Neural crest cell (in vitro differentiated cells): ENCODE data around the gene SUPT7L. TPM values are rescaled to one million over a fixed set of nuclear protein-coding genes. Genes with fewer than 3 reads are reported as not detected.
A peak's percentile ranks its signal among the peaks of the same experiment; 100 is the strongest.

Source experiments
- DNase-seq: peaks from one replicate; pipeline ENCODE4 v3.0.0; 2021; ENCODE audit warnings: low read depth, mixed read lengths, low spot score
- H3K27ac Mint-ChIP-seq: one replicate; pipeline ENCODE4 v1.8.0; 2021; ENCODE audit warnings: mild to moderate bottlenecking, mixed read lengths; ENCODE audit not compliant: unreplicated experiment
- H3K27me3 Mint-ChIP-seq: 2 replicates; pipeline ENCODE4 v1.8.0; 2021; ENCODE audit warnings: low read depth, mild to moderate bottlenecking, mixed read lengths
- H3K36me3 Mint-ChIP-seq: 2 replicates; pipeline ENCODE4 v1.8.0; 2021; ENCODE audit warnings: low read depth, mild to moderate bottlenecking, mixed read lengths
- H3K4me1 Mint-ChIP-seq: 2 replicates; pipeline ENCODE4 v1.8.0; 2021; ENCODE audit warnings: mixed read lengths
- H3K4me3 Mint-ChIP-seq: one replicate; pipeline ENCODE4 v1.8.0; 2021; ENCODE audit warnings: mild to moderate bottlenecking, mixed read lengths
- H3K9me3 Mint-ChIP-seq: 2 replicates; pipeline ENCODE4 v1.8.0; 2021; ENCODE audit warnings: mixed read lengths
- long read RNA-seq: library from polyadenylated mRNA; unstranded; transcript quantifications from one replicate; pipeline ENCODE4 v2.0.0, GENCODE V29; 2020
- total RNA-seq: library from RNA; stranded (reverse); gene quantifications from 2 replicates; pipeline ENCODE4 v1.2.1, GENCODE V29; 2021
- TF ChIP-seq, protein P1 (sequence below): fragments of 200-600 bp; sonication (generic); conservative IDR thresholded peaks from 2 replicates; pipeline ENCODE4 v1.5.0; 2021; ENCODE audit warnings: antibody characterized with exemption, mild to moderate bottlenecking

The SUPT7L gene, protein sequence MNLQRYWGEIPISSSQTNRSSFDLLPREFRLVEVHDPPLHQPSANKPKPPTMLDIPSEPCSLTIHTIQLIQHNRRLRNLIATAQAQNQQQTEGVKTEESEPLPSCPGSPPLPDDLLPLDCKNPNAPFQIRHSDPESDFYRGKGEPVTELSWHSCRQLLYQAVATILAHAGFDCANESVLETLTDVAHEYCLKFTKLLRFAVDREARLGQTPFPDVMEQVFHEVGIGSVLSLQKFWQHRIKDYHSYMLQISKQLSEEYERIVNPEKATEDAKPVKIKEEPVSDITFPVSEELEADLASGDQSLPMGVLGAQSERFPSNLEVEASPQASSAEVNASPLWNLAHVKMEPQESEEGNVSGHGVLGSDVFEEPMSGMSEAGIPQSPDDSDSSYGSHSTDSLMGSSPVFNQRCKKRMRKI
- total RNA-seq = 32.4 and 33.8 TPM in 2 replicates
- long read RNA-seq, full-length matches to known transcripts = 85 of 136 reads
- long read RNA-seq, partial matches to known transcripts = 22 of 136 reads
- long read RNA-seq, other reads (novel, unspliced or antisense) = 29 of 136 reads

DNA sequence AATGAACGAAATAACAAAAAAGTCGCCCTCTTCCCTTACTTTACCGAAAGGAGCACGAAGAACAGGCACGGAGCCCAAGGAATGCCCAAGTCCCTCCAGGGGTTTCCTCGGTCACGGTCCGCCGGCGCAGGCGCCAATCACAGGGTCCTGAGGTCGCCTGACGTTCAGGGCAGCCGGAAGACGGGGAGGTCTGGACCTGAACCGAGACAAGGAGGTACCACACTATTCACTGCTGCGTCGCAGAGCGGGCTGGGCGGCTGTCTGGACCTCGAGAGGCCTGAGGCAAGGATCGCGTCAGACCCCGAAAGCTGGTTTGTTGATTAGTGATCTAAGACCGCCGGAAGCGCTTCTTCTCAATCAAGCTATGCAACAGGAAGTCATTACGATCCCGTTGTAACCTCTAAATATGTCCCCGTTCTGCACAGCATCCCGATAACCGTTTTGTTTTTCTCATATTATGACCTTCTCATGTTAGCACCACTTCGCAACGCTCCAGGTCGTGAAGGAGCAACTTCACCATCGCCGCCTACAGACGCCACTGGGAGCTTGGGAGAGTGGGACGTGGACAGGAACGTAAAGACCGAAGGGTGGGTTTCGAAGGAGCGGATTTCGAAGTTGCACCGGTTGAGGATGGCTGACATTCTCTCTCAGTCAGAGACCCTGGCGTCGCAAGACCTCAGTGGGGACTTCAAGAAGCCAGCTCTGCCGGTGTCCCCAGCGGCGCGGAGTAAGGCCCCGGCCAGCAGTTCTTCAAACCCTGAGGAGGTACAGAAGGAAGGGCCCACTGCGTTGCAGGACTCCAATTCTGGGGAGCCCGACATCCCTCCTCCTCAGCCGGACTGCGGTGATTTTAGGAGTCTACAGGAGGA lies at the start of gene SUPT7L, which contains the start of gene SLC4A1AP:
TSS of gene SUPT7L (minus strand) at position 330 of the 869 bp plus-strand sequence. CDS start 1,422 bp downstream, outside the sequence.
TSS of gene SLC4A1AP (plus strand) at position 605 of the 869 bp plus-strand sequence. CDS start at position 631, 26 bp downstream.
- Mint-ChIP-seq H3K9me3 (no peaks in the 10 kb centered on the region), H3K27ac (peak within 1 kb of the TSS; percentile 100), H3K4me3 (peak within 1 kb of the TSS; percentile 100), H3K27me3 (no peaks in the 10 kb centered on the region), H3K36me3 (peaks cover 7% of the 10 kb centered on the region), H3K4me1 (peaks cover 30% of the 10 kb centered on the region)
- TF ChIP-seq, protein P1, sequence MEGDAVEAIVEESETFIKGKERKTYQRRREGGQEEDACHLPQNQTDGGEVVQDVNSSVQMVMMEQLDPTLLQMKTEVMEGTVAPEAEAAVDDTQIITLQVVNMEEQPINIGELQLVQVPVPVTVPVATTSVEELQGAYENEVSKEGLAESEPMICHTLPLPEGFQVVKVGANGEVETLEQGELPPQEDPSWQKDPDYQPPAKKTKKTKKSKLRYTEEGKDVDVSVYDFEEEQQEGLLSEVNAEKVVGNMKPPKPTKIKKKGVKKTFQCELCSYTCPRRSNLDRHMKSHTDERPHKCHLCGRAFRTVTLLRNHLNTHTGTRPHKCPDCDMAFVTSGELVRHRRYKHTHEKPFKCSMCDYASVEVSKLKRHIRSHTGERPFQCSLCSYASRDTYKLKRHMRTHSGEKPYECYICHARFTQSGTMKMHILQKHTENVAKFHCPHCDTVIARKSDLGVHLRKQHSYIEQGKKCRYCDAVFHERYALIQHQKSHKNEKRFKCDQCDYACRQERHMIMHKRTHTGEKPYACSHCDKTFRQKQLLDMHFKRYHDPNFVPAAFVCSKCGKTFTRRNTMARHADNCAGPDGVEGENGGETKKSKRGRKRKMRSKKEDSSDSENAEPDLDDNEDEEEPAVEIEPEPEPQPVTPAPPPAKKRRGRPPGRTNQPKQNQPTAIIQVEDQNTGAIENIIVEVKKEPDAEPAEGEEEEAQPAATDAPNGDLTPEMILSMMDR = no peak
- peak; percentile 69 for DNase-seq

DNA sequence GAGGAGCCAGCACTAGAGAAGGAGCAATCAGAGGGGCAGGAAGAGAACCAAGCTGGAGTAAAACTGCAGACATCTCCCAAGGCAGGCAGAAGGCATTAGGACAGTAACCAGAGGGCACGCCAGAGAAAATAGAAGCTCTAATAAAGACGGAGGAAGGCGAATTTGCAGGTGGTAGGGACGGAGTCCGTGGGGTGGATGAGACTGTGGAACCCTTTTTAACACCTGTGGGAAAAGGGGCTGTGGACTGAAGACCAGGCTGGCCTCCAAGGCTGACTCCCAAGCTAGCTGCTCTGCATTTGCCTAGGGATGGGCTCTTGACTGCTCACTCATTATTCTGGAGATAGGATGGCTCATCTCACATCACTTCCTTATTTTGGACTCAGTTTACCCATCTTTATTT lies 49.8 kb upstream of the SUPT7L start:
- TF ChIP-seq, protein P1 = no peak
- Mint-ChIP-seq H3K27ac (no peak overlapping the region), H3K27me3 (peaks cover 39% of the 10 kb centered on the region), H3K9me3 (no peaks in the 10 kb centered on the region), H3K4me1 (peaks cover 15% of the 10 kb centered on the region), H3K36me3 (no peaks in the 10 kb centered on the region), H3K4me3 (peak overlapping the region; percentile 15)
- DNase-seq = no peak

DNA sequence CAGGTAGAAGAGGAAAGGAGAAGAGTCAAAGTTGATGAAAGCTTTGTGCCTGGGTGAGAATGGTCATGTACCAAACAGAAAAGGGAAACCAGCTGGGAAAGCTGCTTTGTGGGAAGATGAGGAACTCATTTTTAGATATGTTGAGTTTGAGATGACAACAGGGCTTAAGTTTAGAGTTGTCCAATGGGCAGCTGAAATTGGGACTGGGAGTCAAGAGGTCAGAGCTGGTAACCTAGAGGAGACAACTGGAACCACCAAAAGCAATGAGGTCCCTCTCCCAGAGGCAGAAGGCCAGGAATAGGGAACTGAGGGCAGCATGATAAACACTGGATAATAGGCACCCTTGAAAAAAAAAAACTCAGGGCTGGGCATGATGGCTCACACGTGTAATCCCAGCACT lies 49.1 kb upstream of the SUPT7L start:
- Mint-ChIP-seq H3K4me3 (peak overlapping the region; percentile 15), H3K9me3 (no peaks in the 10 kb centered on the region), H3K27ac (no peak overlapping the region), H3K27me3 (peaks cover 34% of the 10 kb centered on the region), H3K4me1 (peaks cover 15% of the 10 kb centered on the region), H3K36me3 (no peaks in the 10 kb centered on the region)
- DNase-seq = no peak
- TF ChIP-seq, protein P1 = no peak

DNA sequence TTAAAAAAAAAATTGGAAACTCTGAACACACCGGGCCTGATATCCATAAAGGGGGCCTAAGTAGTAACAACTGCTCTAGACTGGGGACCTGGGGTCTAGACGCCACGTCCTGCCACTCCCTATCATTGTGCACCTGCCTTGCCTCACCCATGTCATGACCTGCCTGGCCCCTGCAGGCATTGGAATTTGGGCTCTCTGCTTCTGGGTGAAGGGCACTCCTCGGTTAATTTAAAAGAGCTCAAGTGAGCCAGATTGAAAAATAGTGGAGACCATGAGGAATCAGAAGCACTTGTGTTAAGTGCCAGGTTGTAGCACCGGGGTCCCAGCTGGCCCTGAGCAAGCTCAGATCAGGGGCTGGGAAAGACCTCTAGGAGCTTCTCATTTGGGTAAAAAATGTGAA lies 48.4 kb upstream of the SUPT7L start:
- Mint-ChIP-seq H3K9me3 (no peaks in the 10 kb centered on the region), H3K27ac (no peak overlapping the region), H3K4me3 (no peak overlapping the region), H3K36me3 (no peaks in the 10 kb centered on the region), H3K4me1 (peaks cover 11% of the 10 kb centered on the region), H3K27me3 (peaks cover 30% of the 10 kb centered on the region)
- TF ChIP-seq, protein P1 = no peak
- no peak for DNase-seq
